GM19463 (cell line): Measurements from ENCODE around the gene INCA1.

Experiments used
- ATAC-seq: cut with Tn5 transposase; IDR thresholded peaks from one replicate; pipeline ENCODE4 v1.9.1; 2021; ENCODE audit warnings: mild to moderate bottlenecking, moderate library complexity; ENCODE audit not compliant: unreplicated experiment

INCA1 gene

GRCh38 chr17:4938688-4939545, 58.4 kb downstream of the INCA1 start:
- ATAC-seq = no peak
